Tibial nerve (tissue), 4 donors: Measurements from ENCODE around the gene ATOH8. TPM values are rescaled to one million over a fixed set of nuclear protein-coding genes. Genes with fewer than 3 reads are reported as not detected.

Source experiments
- DNase-seq, 2 donors: peaks; one replicate each; pipeline ENCODE4 v3.0.0-alpha.2; 2019; ENCODE audit warnings: low spot score in 2 of 2
- H3K27ac ChIP-seq, 4 donors: fragments of 200-600 bp; sonication (generic) in 3 of 4; one replicate each; pipeline ENCODE4 v1.5.1; 2017 to 2019; ENCODE audit warnings: mild to moderate bottlenecking in 1 of 4
- H3K27me3 ChIP-seq, 2 donors: fragments of 200-600 bp; sonication (generic) in 1 of 2; one replicate each; pipeline versions ENCODE4 v1.5.1 to v1.6.0; 2017 to 2019
- H3K36me3 ChIP-seq, 3 donors: fragments of 200-600 bp; sonication (generic); one replicate each; pipeline ENCODE4 v1.5.1; 2018 to 2019
- H3K4me1 ChIP-seq, 4 donors: fragments of 200-600 bp; sonication (generic) in 3 of 4; one replicate each; pipeline ENCODE4 v1.5.1; 2017 to 2019
- H3K4me3 ChIP-seq, 4 donors: fragments of 200-600 bp; sonication (generic) in 3 of 4; one replicate each; pipeline ENCODE4 v1.5.1; 2017 to 2019; ENCODE audit warnings: mild to moderate bottlenecking in 1 of 4, moderate library complexity in 1 of 4
- H3K9me3 ChIP-seq, 4 donors: fragments of 200-600 bp; sonication (generic) in 3 of 4; one replicate each; pipeline ENCODE4 v1.5.1; 2017 to 2019
- CTCF ChIP-seq, 5 experiments: fragments of 200-600 bp in 3 of 5; fragments of 450-650 bp in 2 of 5; sonication (generic) in 3 of 5; IDR thresholded peaks; one replicate each; pipeline ENCODE4 v1.5.1; 2016 to 2019; ENCODE audit warnings: antibody characterized with exemption in 5 of 5, mild to moderate bottlenecking in 3 of 5, moderate library complexity in 2 of 5
- EP300 ChIP-seq, 2 donors: sonication (generic); formaldehyde crosslinking; IDR thresholded peaks; one replicate each; pipeline ENCODE4 v1.6.1; 2017; ENCODE audit warnings: antibody characterized with exemption in 2 of 2, mild to moderate bottlenecking in 1 of 2
- POLR2A ChIP-seq, 2 donors: fragments of 450-650 bp; IDR thresholded peaks; one replicate each; pipeline ENCODE4 v1.6.1; 2017; ENCODE audit warnings: antibody characterized with exemption in 2 of 2, mild to moderate bottlenecking in 2 of 2, moderate library complexity in 2 of 2
- WGBS, 2 donors: methylation state at CpG; one replicate each; pipeline ENCODE4 v1.1.5; 2018; 5-methylcytosine and 5-hydroxymethylcytosine counted together
- total RNA-seq, 4 donors: library from RNA; depleted of rRNA; stranded (reverse); fragments of >200 nt; gene quantifications; one replicate each; pipeline ENCODE4 v1.1.0, GENCODE V29; 2016

ATOH8 gene
- total RNA-seq, 4 donors from 2014 or later = 98.0 to 170 (median 119) TPM

GRCh38 chr2:85767803-85768665, 14.2 kb downstream of the ATOH8 start:
- TF ChIP-seq EP300 (IDR thresholded peaks at IDR 0.05) = no peak
- no peak for TF ChIP-seq CTCF (IDR thresholded peaks at IDR 0.05)
- no peak for TF ChIP-seq POLR2A (IDR thresholded peaks at IDR 0.05)
- Histone ChIP-seq H3K36me3 (peaks cover 0 to 54% (median 0%) of the 10 kb centered on the region in 3 donors), H3K27ac (peak overlapping the region; percentile 11 to 93 (median 82)), H3K27me3 (no peaks in the 10 kb centered on the region), H3K4me1 (peaks cover 8 to 95% (median 74%) of the 10 kb centered on the region in 4 donors), H3K4me3 (no peak overlapping the region), H3K9me3 (no peaks in the 10 kb centered on the region)
- no peak for DNase-seq
- 86 to 94% methylated on average over 10 to 12 of the region's 12 CpGs for WGBS, 2 donors

- Histone ChIP-seq H3K4me1 (peaks cover 8 to 95% (median 80%) of the 10 kb centered on the region in 4 donors), H3K4me3 (no peak overlapping the region), H3K9me3 (no peaks in the 10 kb centered on the region), H3K27me3 (no peaks in the 10 kb centered on the region), H3K36me3 (peaks cover 0 to 54% (median 0%) of the 10 kb centered on the region in 3 donors), H3K27ac (peak overlapping the region; percentile 11 to 93 (median 82))
- TF ChIP-seq POLR2A (IDR thresholded peaks at IDR 0.05) (no peak), EP300 (IDR thresholded peaks at IDR 0.05) (no peak), CTCF (IDR thresholded peaks at IDR 0.05) (no peak)
- DNase-seq = no peak
- WGBS, 2 donors = 21 to 44% methylated on average over 8 of the region's 8 CpGs
Observed at GRCh38 chr2:85768713-85769112, 14.9 kb downstream of the ATOH8 start.

GRCh38 chr2:85769236-85769982, 15.6 kb downstream of the ATOH8 start:
- WGBS, 2 donors = 67 to 71% methylated on average over 12 of the region's 12 CpGs
- Histone ChIP-seq H3K36me3 (peaks cover 0 to 52% (median 0%) of the 10 kb centered on the region in 3 donors), H3K4me3 (no peak overlapping the region), H3K4me1 (peaks cover 8 to 95% (median 87%) of the 10 kb centered on the region in 4 donors), H3K9me3 (no peaks in the 10 kb centered on the region), H3K27me3 (no peaks in the 10 kb centered on the region), H3K27ac (peak overlapping the region; percentile 72 to 93 (median 82))
- TF ChIP-seq EP300 (IDR thresholded peaks at IDR 0.05) (no peak), POLR2A (IDR thresholded peaks at IDR 0.05) (no peak), CTCF (IDR thresholded peaks at IDR 0.05) (peak in 3 of 5 experiments; percentile 24 to 27 (median 24))
- DNase-seq = no peak

GRCh38 chr2:85769983-85770362, 16.2 kb downstream of the ATOH8 start:
- Histone ChIP-seq H3K9me3 (no peaks in the 10 kb centered on the region), H3K27me3 (no peaks in the 10 kb centered on the region), H3K4me3 (no peak overlapping the region), H3K27ac (peak overlapping the region; percentile 72 to 93 (median 82)), H3K4me1 (peaks cover 12 to 95% (median 86%) of the 10 kb centered on the region in 4 donors), H3K36me3 (peaks cover 0 to 49% (median 0%) of the 10 kb centered on the region in 3 donors)
- no peak for DNase-seq
- WGBS, 2 donors = 85 to 92% methylated on average over 6 to 7 of the region's 7 CpGs
- no peak for TF ChIP-seq CTCF (IDR thresholded peaks at IDR 0.05)
- TF ChIP-seq EP300 (IDR thresholded peaks at IDR 0.05) = no peak
- TF ChIP-seq POLR2A (IDR thresholded peaks at IDR 0.05) = no peak
